Effector memory CD8-positive, alpha-beta T cell (primary cell): Measurements from ENCODE around the gene TEX29.

ENCODE experiments used
- ATAC-seq: fragments of 150-1000 bp; cut with Tn5 transposase; replicated peaks from 2 replicates; pipeline ENCODE4 v1.10.0; 2021; ENCODE audit warnings: mild to moderate bottlenecking, moderate library complexity
- DNase-seq, 3 experiments: peaks; one replicate each; pipeline ENCODE4 v3.0.0; 2021
- H3K27ac Mint-ChIP-seq, 2 donors: one replicate each; pipeline ENCODE4 v1.8.0; 2022; ENCODE audit warnings: mild to moderate bottlenecking in 2 of 2, mixed read lengths in 2 of 2, moderate library complexity in 2 of 2
- H3K27me3 Mint-ChIP-seq, 2 donors: one replicate each; pipeline ENCODE4 v1.8.0; 2022; ENCODE audit warnings: mixed read lengths in 2 of 2
- H3K36me3 Mint-ChIP-seq: one replicate; pipeline ENCODE4 v1.8.0; 2022; ENCODE audit warnings: mild to moderate bottlenecking, moderate library complexity, mixed read lengths; ENCODE audit not compliant: insufficient read depth
- H3K4me1 Mint-ChIP-seq, 2 donors: one replicate each; pipeline ENCODE4 v1.8.0; 2022; ENCODE audit warnings: low read depth in 2 of 2, mixed read lengths in 2 of 2
- H3K4me3 Mint-ChIP-seq, 2 donors: one replicate each; pipeline ENCODE4 v1.8.0; 2022; ENCODE audit warnings: mild to moderate bottlenecking in 2 of 2, mixed read lengths in 2 of 2, moderate library complexity in 2 of 2
- H3K9me3 Mint-ChIP-seq, 2 donors: one replicate each; pipeline ENCODE4 v1.8.0; 2022; ENCODE audit warnings: mixed read lengths in 2 of 2

Gene TEX29

DNA sequence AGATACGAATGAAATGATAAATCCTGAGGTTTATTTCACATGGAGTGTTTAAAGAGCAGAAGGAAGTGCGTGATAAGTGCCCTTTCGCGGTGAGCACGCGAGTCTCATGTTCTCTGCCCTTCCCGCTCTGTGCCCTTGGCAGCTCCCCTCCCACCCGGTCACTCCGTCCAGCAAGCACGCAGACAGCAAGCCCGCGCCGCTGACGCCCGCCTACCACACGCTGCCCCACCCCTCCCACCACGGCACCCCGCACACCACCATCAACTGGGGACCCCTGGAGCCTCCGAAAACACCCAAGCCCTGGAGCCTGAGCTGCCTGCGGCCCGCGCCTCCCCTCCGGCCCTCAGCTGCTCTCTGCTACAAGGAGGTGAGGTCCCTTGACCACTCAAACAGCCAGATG lies 37.4 kb upstream of the TEX29 start:
- no peak for ATAC-seq
- no peaks in the 10 kb centered on the region for H3K9me3 Mint-ChIP-seq
- H3K27ac Mint-ChIP-seq: no peak overlapping the region
- DNase-seq: no peak
- H3K4me1 Mint-ChIP-seq: peaks cover 3 to 4% of the 10 kb centered on the region in 2 donors
- H3K27me3 Mint-ChIP-seq: no peaks in the 10 kb centered on the region
- peaks cover 58% of the 10 kb centered on the region for H3K36me3 Mint-ChIP-seq
- H3K4me3 Mint-ChIP-seq: no peak overlapping the region

GRCh38 chr13:111283457-111283856 lies 37.0 kb upstream of the TEX29 start:
- DNase-seq (no peak), ATAC-seq (no peak)
- H3K27ac Mint-ChIP-seq: peak overlapping the region in 1 of 2 donors; percentile 2
- peaks cover 62% of the 10 kb centered on the region for H3K36me3 Mint-ChIP-seq
- H3K4me3 Mint-ChIP-seq: no peak overlapping the region
- peaks cover 3 to 4% of the 10 kb centered on the region in 2 donors for H3K4me1 Mint-ChIP-seq
- H3K27me3 Mint-ChIP-seq: no peaks in the 10 kb centered on the region
- H3K9me3 Mint-ChIP-seq: no peaks in the 10 kb centered on the region

- no peak for ATAC-seq
- Mint-ChIP-seq H3K27ac (peak overlapping the region in 1 of 2 donors; percentile 2), H3K36me3 (peaks cover 68% of the 10 kb centered on the region)
Measured at GRCh38 chr13:111283991-111284390, 36.5 kb upstream of the TEX29 start.

GRCh38 chr13:111284565-111284964 lies 35.9 kb upstream of the TEX29 start:
- H3K27ac Mint-ChIP-seq: no peak overlapping the region
- DNase-seq (no peak), ATAC-seq (no peak)
- peaks cover 3 to 4% of the 10 kb centered on the region in 2 donors for H3K4me1 Mint-ChIP-seq
- no peaks in the 10 kb centered on the region for H3K27me3 Mint-ChIP-seq
- peaks cover 73% of the 10 kb centered on the region for H3K36me3 Mint-ChIP-seq
- no peaks in the 10 kb centered on the region for H3K9me3 Mint-ChIP-seq
- no peak overlapping the region for H3K4me3 Mint-ChIP-seq

More at GRCh38 chr13:111283991-111284390, 36.5 kb upstream of the TEX29 start:
- Mint-ChIP-seq H3K9me3 (no peaks in the 10 kb centered on the region), H3K4me1 (peaks cover 3 to 4% of the 10 kb centered on the region in 2 donors), H3K27me3 (no peaks in the 10 kb centered on the region), H3K4me3 (no peak overlapping the region)
- DNase-seq: no peak

GRCh38 chr13:111286162-111286561 lies 34.3 kb upstream of the TEX29 start:
- Mint-ChIP-seq H3K4me3 (no peak overlapping the region), H3K36me3 (peaks cover 72% of the 10 kb centered on the region), H3K4me1 (peaks cover 3 to 4% of the 10 kb centered on the region in 2 donors), H3K9me3 (no peaks in the 10 kb centered on the region), H3K27ac (no peak overlapping the region), H3K27me3 (no peaks in the 10 kb centered on the region)
- DNase-seq (no peak), ATAC-seq (no peak)

DNA sequence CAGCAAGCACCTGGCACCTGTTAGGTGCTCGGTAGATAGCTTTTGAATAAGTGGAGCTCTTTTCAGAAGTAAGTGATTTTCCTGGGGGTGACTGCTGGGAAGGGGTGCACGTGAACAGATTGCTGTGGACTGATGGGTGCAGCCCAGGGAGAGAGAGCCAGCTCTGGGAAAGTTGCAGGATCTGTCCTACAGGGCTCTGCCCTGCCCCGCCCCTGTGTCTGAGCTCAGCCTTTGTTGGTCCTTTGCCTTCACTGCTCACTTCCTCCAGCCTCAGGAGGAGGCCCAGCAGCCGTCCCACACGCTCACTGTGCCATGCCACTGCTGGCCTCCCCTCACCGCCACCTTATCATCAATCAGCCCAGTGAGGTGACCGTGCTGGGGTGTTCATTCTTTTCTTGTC lies 33.7 kb upstream of the TEX29 start:
- Mint-ChIP-seq H3K36me3 (peaks cover 70% of the 10 kb centered on the region), H3K4me3 (no peak overlapping the region), H3K4me1 (peaks cover 3 to 4% of the 10 kb centered on the region in 2 donors), H3K27me3 (no peaks in the 10 kb centered on the region), H3K27ac (no peak overlapping the region), H3K9me3 (no peaks in the 10 kb centered on the region)
- DNase-seq (no peak), ATAC-seq (no peak)

DNA sequence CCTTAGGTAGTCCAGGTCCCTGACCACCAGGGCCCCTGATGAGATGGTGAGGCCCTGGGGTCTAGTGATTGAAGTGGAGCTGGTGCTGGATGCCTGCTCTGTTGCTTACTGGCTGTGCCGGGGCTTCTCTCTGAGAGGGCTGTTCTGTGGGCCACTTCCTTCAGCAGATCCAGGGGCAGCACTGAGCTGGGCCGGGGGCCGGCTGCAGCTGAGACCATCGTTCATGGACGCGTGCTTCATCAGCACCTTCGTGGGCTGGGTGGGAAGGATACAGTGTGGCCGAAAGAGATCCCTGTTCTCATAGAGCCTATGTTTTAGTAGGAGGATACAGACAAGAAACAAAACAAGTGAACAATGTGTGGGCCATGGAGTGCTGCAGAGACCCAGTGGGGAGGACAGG lies 33.2 kb upstream of the TEX29 start:
- DNase-seq (no peak), ATAC-seq (no peak)
- H3K36me3 Mint-ChIP-seq: peaks cover 69% of the 10 kb centered on the region
- H3K9me3 Mint-ChIP-seq: no peaks in the 10 kb centered on the region
- H3K4me3 Mint-ChIP-seq: no peak overlapping the region
- H3K27me3 Mint-ChIP-seq: no peaks in the 10 kb centered on the region
- peaks cover 3 to 4% of the 10 kb centered on the region in 2 donors for H3K4me1 Mint-ChIP-seq
- peak overlapping the region in 1 of 2 donors; percentile 75 for H3K27ac Mint-ChIP-seq

DNA sequence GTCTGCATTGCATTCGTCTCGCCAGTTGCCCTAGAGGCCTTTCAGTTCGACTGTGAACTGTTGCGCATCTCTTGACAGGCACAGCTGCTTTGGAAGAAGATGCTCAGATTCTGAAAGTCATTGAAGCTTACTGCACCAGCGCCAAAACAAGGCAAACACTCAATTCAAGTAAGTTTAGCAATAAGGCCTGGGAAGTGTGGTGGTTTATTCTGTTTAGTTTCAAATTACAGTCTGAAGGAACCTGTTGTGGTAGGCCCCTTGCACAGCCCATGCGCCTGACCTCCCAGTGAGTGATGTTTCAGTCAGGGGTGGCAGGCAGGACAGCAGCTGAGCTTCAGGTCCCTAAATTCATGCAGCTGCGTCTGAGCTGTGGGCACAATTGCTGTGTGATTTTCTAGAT lies 32.2 kb upstream of the TEX29 start:
- Mint-ChIP-seq H3K4me3 (no peak overlapping the region), H3K4me1 (peaks cover 3 to 4% of the 10 kb centered on the region in 2 donors), H3K36me3 (peaks cover 64% of the 10 kb centered on the region), H3K27ac (no peak overlapping the region), H3K9me3 (no peaks in the 10 kb centered on the region), H3K27me3 (no peaks in the 10 kb centered on the region)
- ATAC-seq (no peak), DNase-seq (no peak)

DNA sequence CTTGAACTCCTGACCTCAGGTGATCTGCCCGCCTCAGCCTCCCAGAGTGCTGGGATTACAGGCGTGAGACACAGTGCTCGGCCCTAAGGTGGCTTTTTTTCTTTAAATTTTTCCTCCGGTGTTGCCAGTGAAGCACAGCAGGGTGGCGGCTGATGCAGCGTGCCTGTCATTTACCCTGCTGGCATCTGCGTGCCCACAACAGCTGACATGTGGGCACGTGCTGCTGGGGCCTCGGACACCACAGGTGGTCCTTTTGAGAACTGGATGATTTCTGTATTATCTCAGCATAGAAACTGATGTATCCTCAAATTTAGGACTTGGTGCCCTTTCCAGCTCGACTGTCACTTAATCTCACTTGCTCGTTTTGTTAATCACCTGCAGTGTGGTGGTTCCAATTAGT lies 31.2 kb upstream of the TEX29 start:
- Mint-ChIP-seq H3K9me3 (no peaks in the 10 kb centered on the region), H3K4me3 (no peak overlapping the region), H3K27me3 (no peaks in the 10 kb centered on the region), H3K36me3 (peaks cover 57% of the 10 kb centered on the region), H3K27ac (no peak overlapping the region), H3K4me1 (peaks cover 0 to 3% of the 10 kb centered on the region in 2 donors)
- ATAC-seq (no peak), DNase-seq (no peak)

DNA sequence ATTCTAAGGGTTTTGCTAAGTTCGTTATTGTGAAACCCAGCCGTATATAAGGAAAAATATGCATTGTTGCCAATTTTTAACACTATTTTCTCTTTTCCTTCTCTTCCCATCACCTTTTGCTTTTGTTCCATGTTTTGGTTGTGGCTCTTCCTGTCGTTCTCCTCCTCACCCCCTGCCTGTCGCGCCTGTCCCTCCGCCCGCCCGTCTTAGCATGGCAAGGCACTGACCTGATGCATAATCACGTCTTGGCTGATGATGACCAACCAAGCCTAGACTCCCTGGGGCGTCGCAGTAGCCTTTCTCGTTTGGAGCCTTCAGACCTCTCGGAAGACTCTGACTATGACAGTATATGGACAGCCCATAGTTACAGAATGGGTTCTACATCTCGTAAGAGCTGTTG lies 28.5 kb upstream of the TEX29 start:
- Mint-ChIP-seq H3K4me1 (peaks cover 13 to 18% of the 10 kb centered on the region in 2 donors), H3K9me3 (no peaks in the 10 kb centered on the region), H3K27ac (no peak overlapping the region), H3K27me3 (no peaks in the 10 kb centered on the region), H3K4me3 (no peak overlapping the region), H3K36me3 (peaks cover 48% of the 10 kb centered on the region)
- no peak for DNase-seq
- no peak for ATAC-seq

GRCh38 chr13:111292710-111293485 lies 27.5 kb upstream of the TEX29 start:
- H3K36me3 Mint-ChIP-seq: peaks cover 50% of the 10 kb centered on the region

GRCh38 chr13:111295886-111296285 lies 24.6 kb upstream of the TEX29 start:
- no peak for ATAC-seq
- peaks cover 38% of the 10 kb centered on the region for H3K36me3 Mint-ChIP-seq
- no peak overlapping the region for H3K27ac Mint-ChIP-seq
- peak overlapping the region; percentile 38 to 51 for H3K4me3 Mint-ChIP-seq
- DNase-seq: no peak
- H3K27me3 Mint-ChIP-seq: no peaks in the 10 kb centered on the region
- H3K9me3 Mint-ChIP-seq: no peaks in the 10 kb centered on the region
- peaks cover 13 to 20% of the 10 kb centered on the region in 2 donors for H3K4me1 Mint-ChIP-seq

More at GRCh38 chr13:111292710-111293485, 27.5 kb upstream of the TEX29 start:
- Mint-ChIP-seq H3K9me3 (no peaks in the 10 kb centered on the region), H3K27me3 (no peaks in the 10 kb centered on the region), H3K27ac (no peak overlapping the region), H3K4me3 (no peak overlapping the region), H3K4me1 (peaks cover 13 to 18% of the 10 kb centered on the region in 2 donors)
- ATAC-seq (no peak), DNase-seq (no peak)

GRCh38 chr13:111296417-111296816 lies 24.0 kb upstream of the TEX29 start:
- Mint-ChIP-seq H3K4me1 (peaks cover 13 to 20% of the 10 kb centered on the region in 2 donors), H3K36me3 (peaks cover 41% of the 10 kb centered on the region), H3K4me3 (peak overlapping the region in 1 of 2 donors; percentile 51), H3K9me3 (no peaks in the 10 kb centered on the region), H3K27ac (no peak overlapping the region), H3K27me3 (no peaks in the 10 kb centered on the region)
- ATAC-seq: peak; percentile 51
- DNase-seq: no peak

DNA sequence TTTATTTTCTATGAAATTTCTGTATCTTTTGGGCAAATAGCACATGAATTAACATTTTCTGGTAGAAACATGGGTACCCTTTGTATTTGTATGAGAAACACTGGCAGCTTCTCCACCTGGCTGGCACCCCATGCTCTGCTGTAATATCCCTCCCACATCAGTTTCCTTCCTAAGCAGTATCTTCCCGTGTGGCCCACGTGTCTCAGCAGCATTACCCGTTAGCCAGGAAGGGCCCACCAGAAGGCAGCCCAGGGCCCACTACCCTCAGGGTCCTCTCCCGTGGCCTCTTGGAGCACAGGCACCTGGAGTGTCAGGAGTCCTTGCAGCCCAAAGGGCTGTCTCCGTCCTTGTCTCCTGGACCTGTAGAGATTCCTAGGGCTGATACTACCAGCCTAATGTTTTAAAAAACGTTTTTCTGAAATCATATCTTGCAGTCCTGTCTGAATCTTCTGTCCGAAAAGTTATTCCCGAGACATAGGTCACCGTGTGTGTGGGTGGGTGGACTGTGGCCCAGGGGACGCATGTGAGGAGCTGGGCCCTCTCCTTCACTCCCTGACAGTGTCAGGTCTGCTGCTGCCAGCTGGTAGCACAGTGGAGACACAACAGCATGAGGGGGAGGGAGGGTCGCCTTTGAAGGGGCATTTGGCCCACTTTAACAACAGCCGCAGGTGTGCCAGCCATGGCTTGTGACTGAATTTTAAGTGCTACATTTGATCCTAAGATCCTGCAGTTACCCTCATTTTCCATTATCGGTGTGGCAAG lies 22.0 kb upstream of the TEX29 start:
- DNase-seq (no peak), ATAC-seq (no peak)
- H3K4me3 Mint-ChIP-seq: no peak overlapping the region
- no peak overlapping the region for H3K27ac Mint-ChIP-seq
- peaks cover 14 to 21% of the 10 kb centered on the region in 2 donors for H3K4me1 Mint-ChIP-seq
- H3K9me3 Mint-ChIP-seq: no peaks in the 10 kb centered on the region
- no peaks in the 10 kb centered on the region for H3K27me3 Mint-ChIP-seq
- H3K36me3 Mint-ChIP-seq: peaks cover 51% of the 10 kb centered on the region
